ENCODE measurements around the gene BRMS1L. TPM values are rescaled to one million over a fixed set of nuclear protein-coding genes. Genes with fewer than 3 reads are reported as not detected.
"Not testable (repeated sequence)": the region's sequence is repeated elsewhere in the genome, so short reads cannot be mapped to it uniquely, and the experiment has no call there.

The BRMS1L gene
- total RNA-seq: 2.8 TPM

DNA sequence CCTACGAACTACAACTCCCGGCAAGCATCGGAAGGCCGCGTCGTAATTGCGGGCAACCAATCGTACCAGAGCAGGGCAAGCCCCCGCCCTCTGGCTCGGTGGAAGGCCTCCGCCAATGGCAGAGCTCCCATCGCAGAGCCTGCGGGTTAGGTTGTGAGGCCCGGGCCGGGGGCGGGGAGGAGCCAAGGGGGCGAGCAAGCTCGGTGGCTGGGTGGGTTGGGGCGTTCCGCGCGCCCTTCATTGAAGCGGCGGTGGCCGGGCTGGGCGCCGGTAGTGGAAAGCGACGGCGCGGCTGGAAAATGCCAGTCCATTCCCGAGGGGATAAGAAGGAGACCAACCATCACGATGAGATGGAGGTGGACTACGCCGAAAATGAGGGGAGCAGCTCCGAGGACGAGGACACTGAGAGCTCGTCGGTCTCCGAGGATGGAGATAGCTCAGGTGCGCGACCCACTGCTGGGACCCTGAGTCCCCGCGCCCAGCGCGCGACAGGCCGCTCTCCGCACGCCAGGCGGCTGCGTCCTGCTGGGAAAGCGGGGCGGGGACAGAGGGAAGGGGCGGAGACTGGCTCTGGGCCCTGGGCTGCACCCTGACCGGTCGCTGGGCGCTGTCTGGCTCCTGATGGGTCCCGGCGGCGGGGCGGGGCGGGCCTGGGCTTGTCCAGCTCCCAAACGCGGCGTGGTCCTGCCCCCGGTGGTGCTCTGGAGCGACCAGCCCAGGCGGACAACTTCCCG, at the start of gene BRMS1L:
Gene BRMS1L, plus strand, starts transcription at position 121 of the 734 bp plus-strand sequence. Its CDS starts 179 bp downstream, at position 300.
- DNase-seq (ENCODE audit: low spot score): peak; percentile 98
- ATAC-seq: peak; percentile 94

- DNase-seq (ENCODE audit: low spot score) (no peak), ATAC-seq (no peak)
Observed at GRCh38 chr14:35776823-35777222, 49.3 kb upstream of the BRMS1L start.

- DNase-seq (ENCODE audit: low spot score); ATAC-seq: not testable (repeated sequence)
Observed at GRCh38 chr14:35777550-35777949, 48.6 kb upstream of the BRMS1L start.

DNA sequence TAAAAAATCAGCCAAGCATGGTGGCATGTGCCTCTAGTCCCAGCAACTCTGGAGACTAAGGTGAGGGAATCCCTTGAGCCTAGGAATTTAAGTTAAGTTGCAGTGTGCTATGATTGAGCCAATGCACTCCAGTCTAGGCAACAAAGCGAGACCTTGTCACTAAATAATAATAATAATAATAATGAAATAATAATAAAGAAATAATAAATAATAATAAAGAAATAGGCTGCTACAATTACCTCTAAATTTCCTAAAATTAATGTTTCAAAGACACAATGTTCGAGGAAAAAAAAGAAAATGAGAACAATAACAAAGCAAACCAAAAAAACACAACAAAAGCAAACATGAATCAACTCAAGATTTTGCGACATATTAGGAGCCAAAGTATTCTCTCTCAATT, 46.8 kb upstream of the BRMS1L start:
- ATAC-seq (no peak), DNase-seq (ENCODE audit: low spot score) (no peak)

- ATAC-seq (no peak), DNase-seq (ENCODE audit: low spot score) (no peak)
Observed at GRCh38 chr14:35783699-35784098, 42.4 kb upstream of the BRMS1L start.

GRCh38 chr14:35786856-35787255, 39.3 kb upstream of the BRMS1L start:
- ATAC-seq (no peak), DNase-seq (ENCODE audit: low spot score) (no peak)

GRCh38 chr14:35789651-35790050, 36.5 kb upstream of the BRMS1L start:
- DNase-seq (ENCODE audit: low spot score) (no peak), ATAC-seq (no peak)

DNA sequence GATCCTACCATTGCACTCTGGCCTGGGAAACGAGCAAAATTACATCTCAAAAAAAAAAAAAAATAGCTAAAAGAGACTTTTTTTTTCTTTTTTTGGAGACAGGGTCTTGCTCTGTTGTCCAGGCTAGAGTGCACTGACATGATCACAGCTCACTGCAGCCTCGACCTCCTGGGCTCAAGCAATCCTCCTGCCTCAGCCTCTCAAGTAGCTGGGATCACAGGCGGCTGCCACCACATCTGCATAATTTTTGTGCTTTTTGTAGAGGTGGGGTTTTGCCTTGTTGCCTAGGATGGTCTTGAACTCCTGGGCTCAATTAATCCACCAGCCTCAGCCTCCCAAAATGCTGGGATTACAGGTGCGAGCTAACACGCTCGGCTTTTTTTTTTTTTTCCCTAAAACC, 28.3 kb upstream of the BRMS1L start:
- no peak for ATAC-seq
- no peak for DNase-seq (ENCODE audit: low spot score)

DNA sequence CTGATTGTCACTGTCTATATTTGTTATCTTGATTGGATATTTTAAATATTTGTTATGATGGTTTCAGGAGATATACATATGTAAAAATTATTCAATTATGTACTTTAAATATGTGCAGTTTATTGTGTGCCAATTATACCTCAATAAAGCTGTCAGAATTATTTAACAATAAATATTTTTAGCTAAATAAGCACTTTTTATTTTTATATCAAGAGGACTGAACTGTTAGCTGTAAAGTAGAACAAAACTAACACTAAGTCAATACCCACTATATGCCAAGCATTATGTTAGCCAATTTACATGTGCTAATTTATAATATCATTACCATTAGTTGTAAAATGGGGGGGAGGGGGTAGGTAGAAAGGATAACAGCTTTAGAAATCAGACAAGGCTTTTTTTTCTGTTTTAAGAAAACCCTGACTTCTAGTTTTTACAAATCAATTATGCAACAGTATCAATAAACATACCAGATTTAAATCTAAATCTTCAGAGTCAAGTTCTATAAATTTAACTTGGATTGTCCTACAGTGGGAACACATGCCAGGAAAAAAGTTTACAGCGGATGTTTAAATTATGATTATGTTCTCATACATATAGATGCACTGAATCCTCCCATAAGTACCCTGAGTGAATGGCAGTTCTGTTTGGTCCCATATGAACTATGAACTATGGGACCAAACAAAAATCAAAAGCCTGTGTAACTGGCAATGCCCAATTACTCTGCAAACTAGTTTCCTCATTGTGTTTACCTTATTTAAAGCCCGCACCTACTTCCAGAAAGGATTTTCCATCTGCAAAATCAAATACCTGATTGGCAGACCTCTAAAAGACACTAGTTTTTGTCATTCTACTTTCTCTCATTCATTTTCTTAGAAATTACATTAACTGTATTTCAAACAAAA, 19.9 kb upstream of the BRMS1L start:
- ATAC-seq: no peak
- DNase-seq (ENCODE audit: low spot score): no peak

DNA sequence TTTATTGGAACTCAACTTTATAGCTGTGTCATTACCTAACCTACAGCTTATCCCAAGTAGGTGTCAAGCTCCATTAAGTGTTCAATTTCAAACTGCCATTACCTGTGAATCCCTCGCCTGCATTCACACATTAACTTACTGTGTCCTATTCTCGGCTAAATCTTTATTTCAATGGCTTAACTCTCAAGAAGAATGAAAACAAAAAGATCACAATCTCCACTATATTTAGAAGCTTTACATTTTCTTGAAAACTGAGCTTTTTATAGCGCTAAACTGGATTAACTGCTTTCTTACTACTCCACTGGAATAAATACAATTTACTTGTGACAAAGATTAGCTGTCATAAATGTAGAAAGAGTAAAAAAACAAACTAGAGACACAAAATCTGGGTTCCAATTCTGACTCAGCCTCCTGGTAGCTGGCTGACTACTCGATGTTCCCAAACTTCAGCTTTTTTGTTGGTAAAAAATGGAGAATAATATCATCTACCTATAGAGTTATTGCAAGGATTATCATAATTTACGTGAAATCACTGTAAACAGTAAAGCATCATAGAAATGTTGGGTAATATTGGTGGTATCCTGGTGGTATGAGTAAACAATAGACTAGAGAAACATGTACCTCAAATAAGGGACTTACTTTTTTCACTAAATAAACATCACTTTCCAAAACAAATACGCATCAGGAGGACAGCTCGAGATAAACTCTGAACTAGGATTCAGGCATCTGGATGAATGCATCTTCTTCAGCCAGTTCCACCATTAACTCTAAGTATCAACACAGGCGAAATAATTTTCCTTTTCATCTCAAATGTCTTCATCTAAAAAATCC, 18.8 kb upstream of the BRMS1L start:
- DNase-seq (ENCODE audit: low spot score): no peak
- no peak for ATAC-seq

DNA sequence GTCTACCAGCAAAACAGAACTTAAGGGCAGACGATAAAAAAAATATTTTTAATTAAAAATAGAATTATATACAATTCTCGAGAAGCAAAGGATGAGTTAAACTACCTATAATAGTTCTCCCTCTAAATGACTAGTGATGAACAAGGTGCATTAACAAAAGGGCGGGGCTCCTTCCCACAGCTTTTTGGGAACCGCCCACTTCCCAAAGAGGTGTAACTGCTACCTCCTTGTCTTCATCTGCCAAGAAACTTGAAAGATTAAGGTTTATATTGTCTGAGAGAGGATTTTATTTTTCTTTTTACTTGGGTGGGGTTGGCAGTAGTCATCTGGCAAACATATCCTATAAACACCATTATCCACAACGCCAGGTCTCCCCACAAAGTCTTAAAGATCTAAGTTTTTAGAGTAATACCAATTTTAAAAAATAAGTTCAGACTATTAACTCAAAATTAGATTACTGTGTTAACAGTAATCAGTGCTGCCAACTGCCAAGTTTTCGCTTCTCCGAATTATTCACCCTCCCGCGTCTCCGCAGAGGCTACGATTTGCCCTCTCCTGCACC, 18.0 kb upstream of the BRMS1L start:
- DNase-seq (ENCODE audit: low spot score) (no peak), ATAC-seq (no peak)

- peak; percentile 91 for DNase-seq (ENCODE audit: low spot score)
- peak; percentile 94 for ATAC-seq
Observed at GRCh38 chr14:35808638-35809563, 17.2 kb upstream of the BRMS1L start, which contains the start of gene RALGAPA1. TSS of gene RALGAPA1 (minus strand) at chr14:35809295. CDS start at chr14:35808835, 460 bp downstream.

- no peak for ATAC-seq
- DNase-seq (ENCODE audit: low spot score): no peak
Observed at GRCh38 chr14:35809597-35809996, 16.5 kb upstream of the BRMS1L start.

DNA sequence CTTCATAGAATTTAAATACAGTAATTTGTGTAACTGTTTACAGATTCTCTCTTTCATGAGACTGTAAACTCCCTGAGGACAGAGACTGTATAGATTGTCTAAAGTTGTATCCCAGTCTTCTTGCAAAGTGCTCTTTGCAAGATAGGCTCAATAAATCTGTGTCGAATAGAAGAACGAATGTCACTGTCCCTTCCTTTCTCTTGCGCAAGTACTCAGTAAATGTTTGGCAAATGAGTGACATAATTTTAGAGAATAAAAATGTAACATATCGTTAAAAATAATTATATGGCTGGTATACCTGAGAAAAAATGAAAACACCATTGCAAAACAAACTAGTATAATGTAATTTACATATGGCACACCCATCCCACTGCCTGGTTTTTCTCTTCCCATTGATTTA, 15.2 kb upstream of the BRMS1L start:
- ATAC-seq: no peak

DNA sequence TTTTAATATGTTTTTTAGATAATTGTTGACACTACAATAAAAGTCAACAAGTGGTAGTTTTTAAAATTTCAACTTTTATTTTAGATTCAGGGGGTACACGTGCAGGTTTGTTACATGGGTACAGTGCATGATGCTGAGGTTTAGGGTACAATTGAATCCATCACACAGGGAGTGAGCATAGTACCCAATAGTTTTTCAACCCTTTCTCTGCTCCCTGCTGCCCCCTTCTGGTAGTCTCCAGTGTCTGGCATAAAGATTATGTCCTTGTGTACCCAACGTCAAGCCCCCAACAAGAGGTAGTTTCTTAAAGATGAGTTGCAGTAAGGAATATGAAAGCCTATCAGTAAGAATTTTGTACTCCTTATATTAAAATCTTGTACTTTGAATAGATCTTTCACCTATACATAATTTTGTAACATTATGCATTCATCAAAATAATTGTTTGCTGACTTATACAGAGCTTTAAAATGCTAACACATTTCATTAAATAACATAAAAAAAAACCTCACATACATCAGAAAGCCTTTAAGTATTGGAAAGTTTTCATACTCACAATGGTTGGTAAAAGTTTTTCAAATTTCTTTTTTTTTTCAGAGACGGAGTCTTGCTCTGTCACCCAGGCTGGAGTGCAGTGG, 11.7 kb upstream of the BRMS1L start:
- peak; percentile 87 for ATAC-seq
- DNase-seq (ENCODE audit: low spot score): peak; percentile 59

More for the DNA sequence above, 15.2 kb upstream of the BRMS1L start:
- no peak for DNase-seq (ENCODE audit: low spot score)

DNA sequence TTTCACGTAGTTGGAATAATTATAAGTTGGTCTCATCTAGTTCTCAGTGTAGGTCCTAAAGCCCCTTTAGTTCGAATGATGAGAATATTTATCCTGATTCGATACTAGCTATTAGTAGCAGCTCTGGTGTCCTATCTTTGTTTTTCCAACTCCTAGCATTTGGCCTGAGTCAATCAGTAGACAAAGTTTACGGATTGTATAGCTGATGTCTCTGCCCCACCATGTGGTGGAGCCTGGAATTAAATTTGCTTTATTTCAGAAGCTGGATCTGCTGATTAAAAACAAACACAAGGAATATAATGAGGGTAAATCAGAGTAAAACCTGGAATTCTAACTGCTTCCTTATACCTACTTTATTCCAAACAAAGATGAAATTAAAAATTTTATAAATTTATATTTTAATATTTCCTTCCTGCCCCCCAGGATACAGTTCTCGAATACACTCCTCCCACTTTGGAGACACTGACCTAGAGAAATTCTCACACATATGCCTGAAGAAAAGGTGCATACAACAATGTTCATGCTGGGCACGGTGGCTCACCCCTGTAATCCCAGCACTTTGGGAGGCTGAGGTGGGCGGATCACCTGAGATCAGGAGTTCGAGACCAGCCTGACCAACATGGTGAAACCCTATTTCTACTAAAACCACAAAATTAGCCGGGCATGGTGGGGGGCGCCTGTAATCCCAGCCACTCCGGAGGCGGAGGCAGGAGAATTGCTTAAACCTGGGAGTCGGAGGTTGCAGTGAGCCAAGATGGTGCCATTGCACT, 7.6 kb upstream of the BRMS1L start:
- ATAC-seq: peak; percentile 87

GRCh38 chr14:35819591-35820540, 6.3 kb upstream of the BRMS1L start:
- ATAC-seq (no peak), DNase-seq (ENCODE audit: low spot score) (no peak)

More for the DNA sequence above, 7.6 kb upstream of the BRMS1L start:
- DNase-seq (ENCODE audit: low spot score): no peak

Measured in left lobe of liver (tissue), 2 donors.